Thyroid gland (tissue), 4 donors: Measurements from ENCODE around the gene DDA1. TPM values are rescaled to one million over a fixed set of nuclear protein-coding genes. Genes with fewer than 3 reads are reported as not detected.

Experiments
- DNase-seq, 2 donors: peaks; one replicate each; pipeline ENCODE4 v3.0.0-alpha.2; 2019
- H3K27ac ChIP-seq, 3 donors: fragments of 200-600 bp; sonication (generic); 1 replicate in 2 of 3; 2 replicates in 1 of 3; pipeline ENCODE4 v1.5.1; 2016 to 2019; ENCODE audit warnings: mild to moderate bottlenecking in 1 of 3, moderate library complexity in 1 of 3
- H3K27me3 ChIP-seq: fragments of 200-600 bp; sonication (generic); one replicate; pipeline ENCODE4 v1.5.1; 2019
- H3K36me3 ChIP-seq, 2 donors: fragments of 200-600 bp; sonication (generic); one replicate each; pipeline ENCODE4 v1.5.1; 2016 to 2019
- H3K4me1 ChIP-seq, 2 donors: fragments of 200-600 bp; sonication (generic); one replicate each; pipeline ENCODE4 v1.5.1; 2017 to 2019
- H3K4me3 ChIP-seq, 3 donors: fragments of 200-600 bp; sonication (generic); replicated peaks in 1 of 3; 1 replicate in 2 of 3; 2 replicates in 1 of 3; pipeline ENCODE4 v1.5.1; 2016; ENCODE audit warnings: mild to moderate bottlenecking in 1 of 3
- H3K9me3 ChIP-seq: fragments of 200-600 bp; sonication (generic); one replicate; pipeline ENCODE4 v1.5.1; 2017
- POLR2A ChIP-seq, 2 donors: fragments of 450-650 bp; IDR thresholded peaks; one replicate each; pipeline ENCODE4 v1.6.1; 2017; ENCODE audit warnings: antibody characterized with exemption in 2 of 2, mild to moderate bottlenecking in 2 of 2, moderate library complexity in 1 of 2
- WGBS, 2 donors: methylation state at CpG; one replicate each; pipeline ENCODE4 v1.1.5; 2017; 5-methylcytosine and 5-hydroxymethylcytosine counted together
- intact Hi-C: fragments of 100-400 bp; cut with DNase I; formaldehyde crosslinking; loops from one replicate; pipeline ENCODE4 v1.15.1; 2023
- total RNA-seq, 4 donors: library from RNA; depleted of rRNA; stranded (reverse); fragments of >200 nt; gene quantifications; one replicate each; pipeline ENCODE4 v1.2.3, GENCODE V29; 2016
- TF ChIP-seq, protein P1 (sequence below), 6 experiments: fragments of 200-600 bp in 3 of 6; fragments of 450-650 bp in 3 of 6; sonication (generic) in 3 of 6; IDR thresholded peaks; one replicate each; pipeline ENCODE4 v1.5.1; 2016 to 2019; ENCODE audit warnings: antibody characterized with exemption in 6 of 6, mild to moderate bottlenecking in 2 of 6, inconsistent platforms in 1 of 6, moderate library complexity in 1 of 6

Gene DDA1
- total RNA-seq, 4 donors from 2014 or later, result 14.5 to 40.4 (median 20.1) TPM

DNA sequence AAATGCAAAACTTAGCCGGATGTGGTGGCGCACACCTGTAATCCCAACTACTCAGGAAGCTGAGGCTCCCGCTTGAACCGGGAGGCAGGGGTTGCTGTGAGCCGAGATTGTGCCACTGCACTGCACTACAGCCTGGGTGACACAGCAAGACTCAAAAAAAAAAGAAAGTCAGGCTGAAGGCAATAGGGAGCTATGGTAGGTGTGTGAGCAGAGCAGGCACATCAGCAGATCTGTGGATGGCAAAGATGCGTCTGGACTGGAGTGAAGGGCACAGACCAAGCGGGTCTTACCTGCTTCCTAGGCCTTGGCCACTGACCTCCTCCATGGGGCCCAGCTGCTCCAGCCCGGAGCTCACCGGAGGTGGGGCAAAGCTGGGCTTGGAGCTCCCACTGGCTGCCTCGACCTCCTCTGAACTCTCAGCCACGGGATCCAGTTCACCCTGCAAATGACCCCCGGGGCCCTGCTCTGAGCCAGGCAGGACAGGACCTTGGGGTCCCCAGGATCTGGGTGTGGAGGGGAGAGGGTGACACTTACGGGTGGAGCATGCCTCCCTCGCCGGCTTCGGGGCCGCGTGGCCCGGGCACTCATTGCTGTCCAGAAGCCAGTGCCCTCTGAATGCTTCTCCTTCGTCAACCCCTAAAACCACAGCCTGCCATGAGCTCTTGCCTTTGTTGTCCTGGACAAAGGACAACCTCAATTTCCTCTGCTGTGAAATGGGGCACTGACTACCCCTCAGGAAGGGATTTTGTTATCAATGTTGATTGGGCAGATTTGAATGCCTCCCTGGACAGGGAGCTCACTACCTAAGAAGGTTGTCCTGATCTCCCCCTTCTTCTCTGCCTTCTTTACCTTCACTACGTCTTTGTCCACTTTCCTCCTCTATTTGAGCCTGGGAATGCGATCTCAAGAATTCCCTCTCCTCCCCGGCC is 45.4 kb upstream of the DDA1 start:
- no peak for DNase-seq
- H3K27ac ChIP-seq, result peak overlapping the region in 2 of 3 donors; percentile 48 to 76
- peak overlapping the region in 1 of 3 donors; percentile 24 for H3K4me3 ChIP-seq

DNA sequence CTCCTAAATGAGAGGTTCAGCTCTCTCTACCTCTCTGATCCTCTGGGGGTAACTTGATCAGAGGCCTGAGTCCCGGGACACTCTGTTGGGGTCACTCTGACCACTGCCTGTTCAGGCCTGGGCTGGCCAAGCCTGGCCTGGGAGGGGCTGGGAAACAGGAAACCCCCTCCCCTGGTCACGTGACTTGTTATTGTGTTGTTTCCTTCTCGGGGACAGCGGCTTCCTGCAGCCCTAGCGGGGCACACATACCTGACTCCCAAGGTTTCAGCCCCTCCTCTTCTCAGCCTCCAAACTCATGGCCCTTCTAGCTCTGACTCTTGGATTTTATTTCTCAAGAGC is 44.8 kb upstream of the DDA1 start, which contains the start of gene USHBP1:
USHBP1 (minus strand) TSS at position 105 of the 339 bp plus-strand sequence. CDS start 446 bp downstream, outside the sequence.
- intact Hi-C loops, result loop anchor here (10.0 kb wide), 1 partner anchor 50 kb away; the partner anchor contains the start of gene USE1
- H3K4me3 ChIP-seq, result peak within 1 kb of the TSS in 1 of 3 donors; percentile 24
- H3K36me3 ChIP-seq, result peaks cover 0 to 3% of the 10 kb centered on the region in 2 donors
- no peaks in the 10 kb centered on the region for H3K9me3 ChIP-seq
- no peaks in the 10 kb centered on the region for H3K27me3 ChIP-seq
- TF ChIP-seq, protein P1, sequence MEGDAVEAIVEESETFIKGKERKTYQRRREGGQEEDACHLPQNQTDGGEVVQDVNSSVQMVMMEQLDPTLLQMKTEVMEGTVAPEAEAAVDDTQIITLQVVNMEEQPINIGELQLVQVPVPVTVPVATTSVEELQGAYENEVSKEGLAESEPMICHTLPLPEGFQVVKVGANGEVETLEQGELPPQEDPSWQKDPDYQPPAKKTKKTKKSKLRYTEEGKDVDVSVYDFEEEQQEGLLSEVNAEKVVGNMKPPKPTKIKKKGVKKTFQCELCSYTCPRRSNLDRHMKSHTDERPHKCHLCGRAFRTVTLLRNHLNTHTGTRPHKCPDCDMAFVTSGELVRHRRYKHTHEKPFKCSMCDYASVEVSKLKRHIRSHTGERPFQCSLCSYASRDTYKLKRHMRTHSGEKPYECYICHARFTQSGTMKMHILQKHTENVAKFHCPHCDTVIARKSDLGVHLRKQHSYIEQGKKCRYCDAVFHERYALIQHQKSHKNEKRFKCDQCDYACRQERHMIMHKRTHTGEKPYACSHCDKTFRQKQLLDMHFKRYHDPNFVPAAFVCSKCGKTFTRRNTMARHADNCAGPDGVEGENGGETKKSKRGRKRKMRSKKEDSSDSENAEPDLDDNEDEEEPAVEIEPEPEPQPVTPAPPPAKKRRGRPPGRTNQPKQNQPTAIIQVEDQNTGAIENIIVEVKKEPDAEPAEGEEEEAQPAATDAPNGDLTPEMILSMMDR (IDR thresholded peaks at IDR 0.05), result no peak
- peak in 1 of 2 donors; percentile 16 for TF ChIP-seq POLR2A (IDR thresholded peaks at IDR 0.05)
- 36% methylated on average over 5 of the region's 5 CpGs for WGBS, 2 donors
- peak; percentile 16 to 22 for DNase-seq
- peak within 1 kb of the TSS in 2 of 3 donors; percentile 48 to 76 for H3K27ac ChIP-seq
- peaks cover 5% of the 10 kb centered on the region in 2 donors for H3K4me1 ChIP-seq

More for the DNA sequence above, 45.4 kb upstream of the DDA1 start:
- WGBS, 2 donors, result 80 to 83% methylated on average over 20 to 23 of the region's 23 CpGs
- Histone ChIP-seq H3K36me3 (no peaks in the 10 kb centered on the region), H3K4me1 (peaks cover 5% of the 10 kb centered on the region in 2 donors), H3K27me3 (no peaks in the 10 kb centered on the region), H3K9me3 (no peaks in the 10 kb centered on the region)
- intact Hi-C loops, result loop anchor here (10.0 kb wide), 1 partner anchor 49 kb away; the partner anchor contains the start of gene USE1
- TF ChIP-seq, protein P1 (IDR thresholded peaks at IDR 0.05), result no peak
- no peak for TF ChIP-seq POLR2A (IDR thresholded peaks at IDR 0.05)

DNA sequence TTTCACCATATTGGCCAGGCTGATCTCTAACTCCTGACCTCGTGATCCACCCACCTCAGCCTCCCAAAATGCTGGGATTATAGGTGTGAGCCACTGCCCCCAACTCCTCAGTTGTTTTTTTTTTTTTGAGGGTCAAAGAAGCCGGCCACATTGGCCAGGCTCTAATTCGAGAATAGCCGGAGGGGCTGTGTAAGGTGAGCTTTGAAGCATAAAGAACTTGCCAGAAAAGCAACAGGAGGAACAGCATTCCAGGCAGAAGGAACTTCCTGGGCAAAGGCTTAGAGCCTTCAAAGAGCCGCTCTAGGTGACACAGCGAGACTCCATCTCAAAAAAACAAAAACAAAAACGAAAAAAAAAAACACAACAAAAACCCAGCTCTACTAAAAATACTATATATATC is 43.3 kb upstream of the DDA1 start:
- H3K4me3 ChIP-seq, result no peak overlapping the region
- TF ChIP-seq, protein P1 (IDR thresholded peaks at IDR 0.05), result no peak
- TF ChIP-seq POLR2A (IDR thresholded peaks at IDR 0.05), result no peak
- DNase-seq, result no peak
- no peaks in the 10 kb centered on the region for H3K9me3 ChIP-seq
- peaks cover under 1 to 4% of the 10 kb centered on the region in 2 donors for H3K36me3 ChIP-seq
- 84 to 85% methylated on average over 7 of the region's 7 CpGs for WGBS, 2 donors
- no peaks in the 10 kb centered on the region for H3K27me3 ChIP-seq
- H3K27ac ChIP-seq, result no peak overlapping the region
- intact Hi-C loops, result loop anchor here (10.0 kb wide), 1 partner anchor 51 kb away; the partner anchor contains the start of gene USE1
- peaks cover 5% of the 10 kb centered on the region in 2 donors for H3K4me1 ChIP-seq

DNA sequence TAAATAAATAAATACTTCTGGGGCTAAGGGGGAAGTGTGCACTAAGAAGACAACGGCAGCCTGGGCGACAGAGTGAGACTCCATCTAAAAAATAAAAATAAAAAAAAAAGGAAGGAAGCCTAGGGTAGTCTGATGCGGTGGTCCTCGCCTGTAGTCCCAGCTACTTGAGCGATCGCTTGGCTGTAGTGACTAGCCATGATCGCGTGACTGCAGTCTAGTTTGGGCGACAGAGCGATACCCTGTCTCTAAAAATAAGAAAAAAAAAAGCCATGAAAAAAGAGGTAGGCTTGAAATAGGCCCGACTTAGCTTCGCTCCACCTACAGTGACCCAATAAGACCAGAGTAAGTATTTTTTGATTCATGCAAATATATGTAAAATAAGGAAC is 42.8 kb upstream of the DDA1 start:
- no peak overlapping the region for H3K4me3 ChIP-seq
- H3K4me1 ChIP-seq, result peaks cover 5% of the 10 kb centered on the region in 2 donors
- H3K36me3 ChIP-seq, result peaks cover 6 to 9% of the 10 kb centered on the region in 2 donors
- intact Hi-C loops, result loop anchor here (10.0 kb wide), 1 partner anchor 52 kb away; the partner anchor contains the start of gene USE1
- peak in 1 of 2 donors; percentile 18 for DNase-seq
- 62 to 72% methylated on average over 12 of the region's 12 CpGs for WGBS, 2 donors
- TF ChIP-seq POLR2A (IDR thresholded peaks at IDR 0.05), result no peak
- TF ChIP-seq, protein P1 (IDR thresholded peaks at IDR 0.05), result no peak
- H3K27me3 ChIP-seq, result no peaks in the 10 kb centered on the region
- H3K9me3 ChIP-seq, result no peaks in the 10 kb centered on the region
- H3K27ac ChIP-seq, result peak overlapping the region in 1 of 3 donors; percentile 13
